Testis (tissue), 2 donors: Measurements from ENCODE around the gene SUFU.

ENCODE experiments used
- CTCF ChIP-seq, 3 experiments: fragments of 450-650 bp in 2 of 3; fragments of 200-600 bp in 1 of 3; sonication (generic) in 1 of 3; IDR thresholded peaks; one replicate each; pipeline ENCODE4 v1.5.1; 2016 to 2019; ENCODE audit warnings: antibody characterized with exemption in 3 of 3, mild to moderate bottlenecking in 2 of 3, moderate library complexity in 1 of 3
- POLR2A ChIP-seq: fragments of 450-650 bp; IDR thresholded peaks from one replicate; pipeline ENCODE4 v1.6.1; 2017; ENCODE audit warnings: antibody characterized with exemption, mild to moderate bottlenecking, moderate library complexity

DNA sequence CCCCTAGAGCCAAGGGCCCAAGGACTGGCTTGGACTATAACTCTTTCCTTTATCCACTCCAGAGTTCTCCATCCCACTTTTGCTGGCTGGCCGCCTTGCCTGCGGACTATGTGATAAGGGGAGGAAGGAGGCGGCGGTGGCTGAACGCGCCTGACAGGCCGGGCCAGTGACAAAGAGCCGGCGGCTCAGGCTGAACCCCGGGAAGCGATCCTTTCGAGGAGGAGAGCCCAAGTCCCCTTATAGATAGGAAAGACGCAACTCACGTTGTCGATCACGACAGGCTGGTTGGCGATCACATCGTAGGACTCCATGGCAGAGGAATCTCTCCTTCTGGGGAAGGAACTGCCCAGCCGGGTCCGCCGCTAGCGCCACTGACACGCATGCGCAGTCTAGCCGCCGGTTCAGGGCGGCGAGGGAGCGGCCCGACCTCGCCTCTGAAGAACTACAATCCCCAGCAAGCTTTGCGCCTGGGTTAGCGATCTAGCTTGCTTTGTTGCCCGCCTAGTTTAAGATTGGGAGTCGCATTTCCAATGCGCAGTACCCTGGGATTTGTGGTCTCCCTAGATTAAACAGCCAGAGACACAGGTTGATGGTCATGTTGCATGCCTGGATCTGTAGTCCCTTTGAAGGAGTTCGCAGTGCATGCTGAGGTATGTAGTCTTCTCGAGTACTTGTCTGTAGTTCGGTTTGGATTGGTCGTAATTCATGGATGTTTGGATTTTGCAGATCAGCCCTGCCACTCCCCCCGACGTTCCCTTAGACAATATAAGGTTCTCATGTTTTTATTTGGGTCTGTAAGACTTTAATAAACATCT, 1.2 kb upstream of the SUFU start, which contains the start of gene ACTR1A:
- TF ChIP-seq CTCF (IDR thresholded peaks at IDR 0.05): no peak
- peak; percentile 56 for TF ChIP-seq POLR2A
